ENCODE measurements around the gene CHMP6.

Gene CHMP6

GRCh38 chr17:81018044-81018802, 26.6 kb downstream of the CHMP6 start:
- H3K4me3 ChIP-seq (ENCODE audit: low read depth, low read length), result peak overlapping the region; percentile 38
- no peak for DNase-seq (ENCODE audit: low read depth)

DNA sequence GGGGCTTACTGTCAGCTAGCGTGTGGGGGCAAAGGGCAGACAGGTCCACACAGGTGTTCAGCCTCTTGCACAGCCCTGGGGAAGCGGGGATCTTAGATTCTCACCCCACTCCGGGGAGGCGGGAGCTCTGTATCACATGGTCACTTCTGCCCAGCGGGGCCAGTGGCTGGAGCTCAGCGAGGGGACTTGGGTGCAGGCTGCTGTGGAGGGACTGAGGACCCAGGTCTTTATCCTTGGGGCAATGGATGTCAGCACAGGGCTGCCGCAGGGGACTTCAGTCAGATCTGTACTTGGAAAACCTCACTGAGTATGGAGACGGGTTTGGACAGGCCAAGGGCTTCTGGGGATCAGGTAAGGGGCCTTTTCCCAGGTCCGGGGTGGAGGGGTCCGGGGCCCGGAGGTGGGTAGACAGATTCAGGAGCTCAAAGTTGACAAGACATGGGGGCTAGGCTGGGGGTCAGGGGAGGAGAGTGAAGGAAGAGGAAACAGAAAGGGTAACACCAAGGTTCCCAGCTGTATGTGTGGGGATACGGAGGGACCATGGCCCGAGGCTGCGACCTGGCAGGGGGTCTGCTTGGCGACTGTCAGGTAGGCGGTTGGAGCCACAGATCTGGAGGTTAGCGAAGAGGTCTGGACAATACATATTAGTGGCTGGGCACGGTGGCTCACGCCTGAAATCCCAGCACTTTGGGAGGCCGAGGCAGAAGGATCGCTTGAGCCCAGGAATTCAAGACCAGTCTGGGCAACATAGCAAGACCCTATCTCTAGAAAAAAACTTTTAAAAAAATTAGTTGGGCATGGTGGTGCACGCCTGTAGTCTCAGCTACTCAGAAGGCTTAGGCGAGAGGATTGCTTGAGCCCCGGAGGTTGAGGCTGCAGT, 28.2 kb downstream of the CHMP6 start:
- no peak for DNase-seq (ENCODE audit: low read depth)
- TF ChIP-seq, protein P1, sequence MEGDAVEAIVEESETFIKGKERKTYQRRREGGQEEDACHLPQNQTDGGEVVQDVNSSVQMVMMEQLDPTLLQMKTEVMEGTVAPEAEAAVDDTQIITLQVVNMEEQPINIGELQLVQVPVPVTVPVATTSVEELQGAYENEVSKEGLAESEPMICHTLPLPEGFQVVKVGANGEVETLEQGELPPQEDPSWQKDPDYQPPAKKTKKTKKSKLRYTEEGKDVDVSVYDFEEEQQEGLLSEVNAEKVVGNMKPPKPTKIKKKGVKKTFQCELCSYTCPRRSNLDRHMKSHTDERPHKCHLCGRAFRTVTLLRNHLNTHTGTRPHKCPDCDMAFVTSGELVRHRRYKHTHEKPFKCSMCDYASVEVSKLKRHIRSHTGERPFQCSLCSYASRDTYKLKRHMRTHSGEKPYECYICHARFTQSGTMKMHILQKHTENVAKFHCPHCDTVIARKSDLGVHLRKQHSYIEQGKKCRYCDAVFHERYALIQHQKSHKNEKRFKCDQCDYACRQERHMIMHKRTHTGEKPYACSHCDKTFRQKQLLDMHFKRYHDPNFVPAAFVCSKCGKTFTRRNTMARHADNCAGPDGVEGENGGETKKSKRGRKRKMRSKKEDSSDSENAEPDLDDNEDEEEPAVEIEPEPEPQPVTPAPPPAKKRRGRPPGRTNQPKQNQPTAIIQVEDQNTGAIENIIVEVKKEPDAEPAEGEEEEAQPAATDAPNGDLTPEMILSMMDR (IDR thresholded peaks at IDR 0.05; ENCODE audit: low read depth, low read length, missing control alignments), result no peak
- H3K4me3 ChIP-seq (ENCODE audit: low read depth, low read length), result no peak overlapping the region

More at GRCh38 chr17:81018044-81018802, 26.6 kb downstream of the CHMP6 start:
- TF ChIP-seq, protein P1 (IDR thresholded peaks at IDR 0.05; ENCODE audit: low read depth, low read length, missing control alignments), result no peak

DNA sequence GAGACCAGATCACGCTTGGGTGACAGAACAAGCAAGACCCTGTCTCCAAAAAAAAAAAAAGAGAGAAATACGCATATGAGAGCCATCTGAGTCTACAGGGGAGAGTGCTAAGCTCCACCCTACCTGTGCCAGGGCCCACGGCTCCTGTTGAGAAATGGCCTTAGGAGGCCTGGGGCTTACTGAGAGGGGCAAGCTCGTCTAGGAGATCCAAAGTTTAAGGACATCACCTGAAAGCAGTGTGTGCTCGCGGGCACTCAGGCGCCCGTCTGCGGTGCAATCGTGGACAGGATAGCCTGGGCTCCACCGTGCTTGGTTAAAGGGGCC, 28.8 kb downstream of the CHMP6 start:
- TF ChIP-seq, protein P1 (IDR thresholded peaks at IDR 0.05; ENCODE audit: low read depth, low read length, missing control alignments), result no peak
- DNase-seq (ENCODE audit: low read depth), result no peak
- no peak overlapping the region for H3K4me3 ChIP-seq (ENCODE audit: low read depth, low read length)

DNA sequence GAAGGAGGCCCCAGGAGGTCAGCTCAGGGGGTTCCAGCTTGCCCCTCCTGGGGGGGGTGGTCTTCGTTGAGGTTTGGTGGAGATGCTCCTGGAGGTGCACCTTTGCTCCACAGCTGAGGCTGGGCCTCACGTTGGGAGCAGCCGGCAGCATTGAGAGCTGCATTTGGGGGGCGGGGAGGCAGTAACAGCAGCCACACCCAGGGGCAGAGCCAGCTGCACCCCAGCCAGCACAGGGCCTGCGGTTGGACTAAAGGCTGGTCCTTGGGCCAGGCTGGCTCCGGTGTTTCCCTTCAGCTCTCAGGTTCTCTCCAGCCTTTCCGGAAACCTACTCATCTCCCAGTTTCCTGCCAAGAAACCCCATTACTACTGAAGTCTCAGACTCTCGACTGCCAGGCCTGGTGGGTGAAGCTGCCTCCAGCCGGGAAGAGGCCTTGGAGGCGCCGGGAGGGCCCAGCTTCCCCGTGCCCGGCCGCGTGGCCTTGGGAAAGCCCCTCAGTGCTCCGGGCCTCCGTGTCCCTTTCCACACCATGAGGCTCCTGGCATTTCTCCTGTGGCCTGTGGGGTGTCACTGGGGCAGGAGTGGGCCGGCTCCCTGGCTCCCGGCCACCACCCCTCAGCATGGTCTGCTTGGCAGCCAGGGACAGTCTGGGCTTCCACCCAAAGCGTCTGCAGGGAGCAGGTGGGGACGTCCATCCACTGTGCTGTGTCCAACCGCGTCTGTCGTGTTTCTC, 29.3 kb downstream of the CHMP6 start:
- no peak for DNase-seq (ENCODE audit: low read depth)
- H3K4me3 ChIP-seq (ENCODE audit: low read depth, low read length), result no peak overlapping the region
- TF ChIP-seq, protein P1 (IDR thresholded peaks at IDR 0.05; ENCODE audit: low read depth, low read length, missing control alignments), result no peak

GRCh38 chr17:81021531-81022343, 30.1 kb downstream of the CHMP6 start:
- no peak overlapping the region for H3K4me3 ChIP-seq (ENCODE audit: low read depth, low read length)
- DNase-seq (ENCODE audit: low read depth), result no peak

DNA sequence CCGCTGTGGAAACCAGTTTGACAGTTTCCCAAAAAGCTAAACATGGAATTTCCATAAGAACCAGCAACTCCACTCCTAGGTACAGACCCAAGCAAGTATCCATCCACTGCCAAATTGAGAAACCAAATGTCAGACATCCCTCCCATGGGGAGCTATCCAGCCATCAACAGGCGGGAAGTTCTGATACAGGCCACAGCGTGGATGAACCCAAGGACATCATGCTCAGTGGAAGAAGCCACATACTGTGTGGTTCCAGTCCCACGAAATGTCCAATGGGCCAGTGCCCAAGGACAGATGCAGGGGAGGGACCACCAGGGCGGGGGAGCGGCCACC, 30.7 kb downstream of the CHMP6 start:
- DNase-seq (ENCODE audit: low read depth), result no peak
- no peak overlapping the region for H3K4me3 ChIP-seq (ENCODE audit: low read depth, low read length)
- TF ChIP-seq, protein P1 (IDR thresholded peaks at IDR 0.05; ENCODE audit: low read depth, low read length, missing control alignments), result no peak

More at GRCh38 chr17:81021531-81022343, 30.1 kb downstream of the CHMP6 start:
- TF ChIP-seq, protein P1 (IDR thresholded peaks at IDR 0.05; ENCODE audit: low read depth, low read length, missing control alignments), result no peak

All from GM12864 (cell line).